SK-N-SH treated with all-trans-retinoic acid at 6 μM for 48 hours (cell line): ENCODE measurements around the gene NEK3.

ENCODE experiments used
- ATAC-seq: fragments of 200-7000 bp; cut with Tn5 transposase; 3 replicates; pipeline ENCODE4 v1.9.1; 2020; ENCODE audit warnings: mild to moderate bottlenecking, moderate library complexity
- ARNTL ChIP-seq: fragments of 450-650 bp; formaldehyde crosslinking; IDR thresholded peaks from 2 replicates; pipeline ENCODE4 v1.5.0; 2020; ENCODE audit warnings: low read depth, mild to moderate bottlenecking, moderate library complexity, borderline replicate concordance
- BACH2 ChIP-seq: fragments of 250-450 bp; sonication (Bioruptor Pico); IDR thresholded peaks from 2 replicates; pipeline ENCODE4 v1.9.0; 2021; ENCODE audit warnings: mild to moderate bottlenecking, borderline replicate concordance
- ESRRG ChIP-seq: fragments of 250-450 bp; sonication (Bioruptor Pico); IDR thresholded peaks from 2 replicates; pipeline ENCODE4 v1.6.1; 2021; ENCODE audit warnings: mild to moderate bottlenecking
- OSR1 ChIP-seq: fragments of 250-450 bp; sonication (Bioruptor Pico); IDR thresholded peaks from 2 replicates; pipeline ENCODE4 v1.8.0; 2022; ENCODE audit warnings: moderate library complexity, mild to moderate bottlenecking, inconsistent platforms
- PPARA ChIP-seq: fragments of 250-450 bp; sonication (Bioruptor Pico); IDR thresholded peaks from 2 replicates; pipeline ENCODE4 v1.5.0; 2020; ENCODE audit warnings: mild to moderate bottlenecking, borderline replicate concordance
- SNAI2 ChIP-seq: fragments of 250-450 bp; sonication (Bioruptor Pico); IDR thresholded peaks from 2 replicates; pipeline ENCODE4 v1.5.0; 2020; ENCODE audit warnings: mild to moderate bottlenecking, moderate library complexity
- TCF4 ChIP-seq: fragments of 250-450 bp; sonication (Bioruptor Pico); IDR thresholded peaks from 2 replicates; pipeline ENCODE4 v1.8.0; 2021; ENCODE audit warnings: mild to moderate bottlenecking, moderate library complexity, borderline replicate concordance
- TOX ChIP-seq: fragments of 250-450 bp; sonication (Bioruptor Pico); IDR thresholded peaks from 2 replicates; pipeline ENCODE4 v1.8.0; 2021; ENCODE audit warnings: mild to moderate bottlenecking, moderate library complexity, borderline replicate concordance
- ZC3H10 ChIP-seq: fragments of 250-450 bp; sonication (Bioruptor Pico); IDR thresholded peaks from 2 replicates; pipeline ENCODE4 v1.5.1; 2021; ENCODE audit warnings: mild to moderate bottlenecking, moderate library complexity
- ZNF565 ChIP-seq: fragments of 450-650 bp; formaldehyde crosslinking; conservative IDR thresholded peaks from 2 replicates; pipeline ENCODE4 v1.5.0; 2020; ENCODE audit warnings: low read depth, mild to moderate bottlenecking, moderate library complexity
- ZNF70 ChIP-seq: fragments of 450-650 bp; formaldehyde crosslinking; IDR thresholded peaks from 2 replicates; pipeline ENCODE4 v1.5.0; 2020; ENCODE audit warnings: mild to moderate bottlenecking, moderate library complexity
- ZNF8 ChIP-seq: fragments of 450-650 bp; formaldehyde crosslinking; IDR thresholded peaks from 2 replicates; pipeline ENCODE4 v1.5.0; 2020; ENCODE audit warnings: mild to moderate bottlenecking, moderate library complexity
- TF ChIP-seq, protein P1 (sequence below): fragments of 250-450 bp; sonication (Bioruptor Pico); IDR thresholded peaks from 2 replicates; pipeline ENCODE4 v1.5.0; 2020; ENCODE audit warnings: mild to moderate bottlenecking, moderate library complexity
- TF ChIP-seq, protein P2 (sequence below): fragments of 250-450 bp; sonication (Bioruptor Pico); IDR thresholded peaks from 2 replicates; pipeline ENCODE4 v1.5.1; 2021; ENCODE audit warnings: mild to moderate bottlenecking, moderate library complexity
- TF ChIP-seq, protein P3 (sequence below): fragments of 250-450 bp; sonication (Bioruptor Pico); IDR thresholded peaks from 2 replicates; pipeline ENCODE4 v1.8.0; 2020; ENCODE audit warnings: mild to moderate bottlenecking, moderate library complexity, borderline replicate concordance
- TF ChIP-seq, protein P4 (sequence below): fragments of 250-450 bp; sonication (Bioruptor Pico); IDR thresholded peaks from 2 replicates; pipeline ENCODE4 v1.8.0; 2021; ENCODE audit warnings: low read depth, mild to moderate bottlenecking, moderate library complexity, borderline replicate concordance
- TF ChIP-seq, protein P5 (sequence below): fragments of 250-450 bp; sonication (Bioruptor Pico); IDR thresholded peaks from 2 replicates; pipeline ENCODE4 v1.5.1; 2020; ENCODE audit warnings: low read depth, mild to moderate bottlenecking, moderate library complexity

Gene NEK3

DNA sequence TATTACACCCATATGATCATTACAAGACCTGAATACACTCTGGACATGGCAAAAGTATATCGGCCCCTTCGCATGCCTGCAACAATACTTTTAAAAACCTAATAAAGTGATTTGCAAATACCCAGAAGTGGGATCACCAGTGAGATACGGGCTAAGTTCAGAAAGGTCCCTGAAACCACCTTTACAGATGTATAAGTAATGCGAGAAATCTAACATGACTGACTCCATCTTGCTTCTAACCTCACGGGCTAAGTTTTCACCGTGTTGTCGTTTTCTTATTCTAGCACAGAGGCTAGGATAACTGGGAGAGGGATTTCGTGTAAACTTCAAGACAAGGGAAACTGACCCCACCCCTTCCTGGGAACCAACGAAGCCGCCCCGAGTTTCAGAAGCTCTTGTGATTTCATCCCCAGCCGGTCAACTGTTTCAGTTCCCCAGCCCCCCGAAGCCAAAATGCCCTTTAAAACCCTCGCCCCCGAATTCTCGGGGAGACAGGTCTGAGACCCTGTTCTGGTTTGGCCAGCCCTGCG is 703 bp downstream of the NEK3 start (continued):
- TF ChIP-seq, protein P1, sequence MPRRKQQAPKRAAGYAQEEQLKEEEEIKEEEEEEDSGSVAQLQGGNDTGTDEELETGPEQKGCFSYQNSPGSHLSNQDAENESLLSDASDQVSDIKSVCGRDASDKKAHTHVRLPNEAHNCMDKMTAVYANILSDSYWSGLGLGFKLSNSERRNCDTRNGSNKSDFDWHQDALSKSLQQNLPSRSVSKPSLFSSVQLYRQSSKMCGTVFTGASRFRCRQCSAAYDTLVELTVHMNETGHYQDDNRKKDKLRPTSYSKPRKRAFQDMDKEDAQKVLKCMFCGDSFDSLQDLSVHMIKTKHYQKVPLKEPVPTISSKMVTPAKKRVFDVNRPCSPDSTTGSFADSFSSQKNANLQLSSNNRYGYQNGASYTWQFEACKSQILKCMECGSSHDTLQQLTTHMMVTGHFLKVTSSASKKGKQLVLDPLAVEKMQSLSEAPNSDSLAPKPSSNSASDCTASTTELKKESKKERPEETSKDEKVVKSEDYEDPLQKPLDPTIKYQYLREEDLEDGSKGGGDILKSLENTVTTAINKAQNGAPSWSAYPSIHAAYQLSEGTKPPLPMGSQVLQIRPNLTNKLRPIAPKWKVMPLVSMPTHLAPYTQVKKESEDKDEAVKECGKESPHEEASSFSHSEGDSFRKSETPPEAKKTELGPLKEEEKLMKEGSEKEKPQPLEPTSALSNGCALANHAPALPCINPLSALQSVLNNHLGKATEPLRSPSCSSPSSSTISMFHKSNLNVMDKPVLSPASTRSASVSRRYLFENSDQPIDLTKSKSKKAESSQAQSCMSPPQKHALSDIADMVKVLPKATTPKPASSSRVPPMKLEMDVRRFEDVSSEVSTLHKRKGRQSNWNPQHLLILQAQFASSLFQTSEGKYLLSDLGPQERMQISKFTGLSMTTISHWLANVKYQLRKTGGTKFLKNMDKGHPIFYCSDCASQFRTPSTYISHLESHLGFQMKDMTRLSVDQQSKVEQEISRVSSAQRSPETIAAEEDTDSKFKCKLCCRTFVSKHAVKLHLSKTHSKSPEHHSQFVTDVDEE: no peak
- TF ChIP-seq, protein P2, sequence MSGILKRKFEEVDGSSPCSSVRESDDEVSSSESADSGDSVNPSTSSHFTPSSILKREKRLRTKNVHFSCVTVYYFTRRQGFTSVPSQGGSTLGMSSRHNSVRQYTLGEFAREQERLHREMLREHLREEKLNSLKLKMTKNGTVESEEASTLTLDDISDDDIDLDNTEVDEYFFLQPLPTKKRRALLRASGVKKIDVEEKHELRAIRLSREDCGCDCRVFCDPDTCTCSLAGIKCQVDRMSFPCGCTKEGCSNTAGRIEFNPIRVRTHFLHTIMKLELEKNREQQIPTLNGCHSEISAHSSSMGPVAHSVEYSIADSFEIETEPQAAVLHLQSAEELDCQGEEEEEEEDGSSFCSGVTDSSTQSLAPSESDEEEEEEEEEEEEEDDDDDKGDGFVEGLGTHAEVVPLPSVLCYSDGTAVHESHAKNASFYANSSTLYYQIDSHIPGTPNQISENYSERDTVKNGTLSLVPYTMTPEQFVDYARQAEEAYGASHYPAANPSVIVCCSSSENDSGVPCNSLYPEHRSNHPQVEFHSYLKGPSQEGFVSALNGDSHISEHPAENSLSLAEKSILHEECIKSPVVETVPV (CRISPR knock-in tag): 0 out of 2 replicates have a peak, but pooled peaks have one; percentile 57
- peak; percentile 89; the same call in 1 of the 2 replicates for TF ChIP-seq OSR1 (CRISPR knock-in tag)
- TF ChIP-seq ESRRG: no peak
- TF ChIP-seq, protein P3, sequence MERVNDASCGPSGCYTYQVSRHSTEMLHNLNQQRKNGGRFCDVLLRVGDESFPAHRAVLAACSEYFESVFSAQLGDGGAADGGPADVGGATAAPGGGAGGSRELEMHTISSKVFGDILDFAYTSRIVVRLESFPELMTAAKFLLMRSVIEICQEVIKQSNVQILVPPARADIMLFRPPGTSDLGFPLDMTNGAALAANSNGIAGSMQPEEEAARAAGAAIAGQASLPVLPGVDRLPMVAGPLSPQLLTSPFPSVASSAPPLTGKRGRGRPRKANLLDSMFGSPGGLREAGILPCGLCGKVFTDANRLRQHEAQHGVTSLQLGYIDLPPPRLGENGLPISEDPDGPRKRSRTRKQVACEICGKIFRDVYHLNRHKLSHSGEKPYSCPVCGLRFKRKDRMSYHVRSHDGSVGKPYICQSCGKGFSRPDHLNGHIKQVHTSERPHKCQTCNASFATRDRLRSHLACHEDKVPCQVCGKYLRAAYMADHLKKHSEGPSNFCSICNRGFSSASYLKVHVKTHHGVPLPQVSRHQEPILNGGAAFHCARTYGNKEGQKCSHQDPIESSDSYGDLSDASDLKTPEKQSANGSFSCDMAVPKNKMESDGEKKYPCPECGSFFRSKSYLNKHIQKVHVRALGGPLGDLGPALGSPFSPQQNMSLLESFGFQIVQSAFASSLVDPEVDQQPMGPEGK (CRISPR knock-in tag): no peak
- no peak for TF ChIP-seq ZNF70 (CRISPR knock-in tag)
- TF ChIP-seq, protein P4, sequence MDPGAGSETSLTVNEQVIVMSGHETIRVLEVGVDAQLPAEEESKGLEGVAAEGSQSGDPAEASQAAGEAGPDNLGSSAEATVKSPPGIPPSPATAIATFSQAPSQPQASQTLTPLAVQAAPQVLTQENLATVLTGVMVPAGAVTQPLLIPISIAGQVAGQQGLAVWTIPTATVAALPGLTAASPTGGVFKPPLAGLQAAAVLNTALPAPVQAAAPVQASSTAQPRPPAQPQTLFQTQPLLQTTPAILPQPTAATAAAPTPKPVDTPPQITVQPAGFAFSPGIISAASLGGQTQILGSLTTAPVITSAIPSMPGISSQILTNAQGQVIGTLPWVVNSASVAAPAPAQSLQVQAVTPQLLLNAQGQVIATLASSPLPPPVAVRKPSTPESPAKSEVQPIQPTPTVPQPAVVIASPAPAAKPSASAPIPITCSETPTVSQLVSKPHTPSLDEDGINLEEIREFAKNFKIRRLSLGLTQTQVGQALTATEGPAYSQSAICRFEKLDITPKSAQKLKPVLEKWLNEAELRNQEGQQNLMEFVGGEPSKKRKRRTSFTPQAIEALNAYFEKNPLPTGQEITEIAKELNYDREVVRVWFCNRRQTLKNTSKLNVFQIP: no peak
- TF ChIP-seq SNAI2: peak; percentile 87
- TF ChIP-seq, all 23 proteins: peak for 7

DNA sequence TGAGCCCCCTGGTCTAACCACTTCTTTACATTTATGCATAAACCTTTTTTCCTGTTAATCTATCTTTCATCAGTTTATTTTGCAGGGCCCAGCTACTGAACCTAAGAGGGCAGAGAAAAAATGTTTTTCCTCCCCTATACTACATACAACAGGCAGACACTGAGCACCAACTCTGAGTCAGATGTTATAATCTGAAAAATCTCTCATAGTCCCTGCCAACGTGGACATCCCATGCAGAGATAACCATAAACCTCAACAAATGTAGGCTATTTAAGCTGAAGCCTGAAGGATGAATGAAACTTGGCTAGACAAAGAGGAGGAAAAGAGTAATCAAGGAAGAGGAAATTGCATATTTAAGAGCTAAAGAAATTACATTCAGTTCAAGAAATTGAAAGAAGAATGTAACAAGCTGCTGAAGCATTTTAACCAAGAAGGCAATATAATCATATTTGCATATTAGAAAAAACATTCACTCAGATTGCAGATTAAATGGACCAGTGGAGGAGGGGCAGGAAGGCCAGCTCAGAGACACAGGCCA is 2.6 kb downstream of the NEK3 start:
- TF ChIP-seq BACH2 (CRISPR knock-in tag): no peak
- no peak for TF ChIP-seq SNAI2
- TF ChIP-seq ZNF8 (CRISPR knock-in tag): no peak
- TF ChIP-seq TOX (CRISPR knock-in tag): no peak
- TF ChIP-seq, protein P3 (CRISPR knock-in tag): no peak
- no peak for TF ChIP-seq TCF4 (CRISPR knock-in tag)
- TF ChIP-seq, protein P5, sequence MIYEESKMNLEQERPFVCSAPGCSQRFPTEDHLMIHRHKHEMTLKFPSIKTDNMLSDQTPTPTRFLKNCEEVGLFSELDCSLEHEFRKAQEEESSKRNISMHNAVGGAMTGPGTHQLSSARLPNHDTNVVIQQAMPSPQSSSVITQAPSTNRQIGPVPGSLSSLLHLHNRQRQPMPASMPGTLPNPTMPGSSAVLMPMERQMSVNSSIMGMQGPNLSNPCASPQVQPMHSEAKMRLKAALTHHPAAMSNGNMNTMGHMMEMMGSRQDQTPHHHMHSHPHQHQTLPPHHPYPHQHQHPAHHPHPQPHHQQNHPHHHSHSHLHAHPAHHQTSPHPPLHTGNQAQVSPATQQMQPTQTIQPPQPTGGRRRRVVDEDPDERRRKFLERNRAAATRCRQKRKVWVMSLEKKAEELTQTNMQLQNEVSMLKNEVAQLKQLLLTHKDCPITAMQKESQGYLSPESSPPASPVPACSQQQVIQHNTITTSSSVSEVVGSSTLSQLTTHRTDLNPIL (CRISPR knock-in tag): no peak
- TF ChIP-seq, protein P4: no peak
- TF ChIP-seq ZC3H10 (CRISPR knock-in tag): no peak
- TF ChIP-seq PPARA (CRISPR knock-in tag): no peak
- no peak for TF ChIP-seq ARNTL
- TF ChIP-seq OSR1 (CRISPR knock-in tag): no peak
- TF ChIP-seq ZNF565 (CRISPR knock-in tag): no peak
- TF ChIP-seq, protein P1: no peak
- no peak for ATAC-seq
